ENCODE measurements around the gene ATP6V0B. TPM values are rescaled to one million over a fixed set of nuclear protein-coding genes. Genes with fewer than 3 reads are reported as not detected.

ATP6V0B gene
- total and polyA plus RNA-seq, 2 experiments from 2014 or later, result 112 to 142 TPM

GRCh38 chr1:43930949-43931275, 43.8 kb upstream of the ATP6V0B start (continued):
- TF ChIP-seq, protein P1, sequence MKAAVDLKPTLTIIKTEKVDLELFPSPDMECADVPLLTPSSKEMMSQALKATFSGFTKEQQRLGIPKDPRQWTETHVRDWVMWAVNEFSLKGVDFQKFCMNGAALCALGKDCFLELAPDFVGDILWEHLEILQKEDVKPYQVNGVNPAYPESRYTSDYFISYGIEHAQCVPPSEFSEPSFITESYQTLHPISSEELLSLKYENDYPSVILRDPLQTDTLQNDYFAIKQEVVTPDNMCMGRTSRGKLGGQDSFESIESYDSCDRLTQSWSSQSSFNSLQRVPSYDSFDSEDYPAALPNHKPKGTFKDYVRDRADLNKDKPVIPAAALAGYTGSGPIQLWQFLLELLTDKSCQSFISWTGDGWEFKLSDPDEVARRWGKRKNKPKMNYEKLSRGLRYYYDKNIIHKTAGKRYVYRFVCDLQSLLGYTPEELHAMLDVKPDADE (IDR thresholded peaks at IDR 0.05), result no peak
- TF ChIP-seq NANOG (IDR thresholded peaks at IDR 0.05; ENCODE audit: borderline replicate concordance), result no peak
- no peak for TF ChIP-seq JUNB (IDR thresholded peaks at IDR 0.05; ENCODE audit: unreplicated experiment)
- TF ChIP-seq ZNF331 (CRISPR knock-in tag; IDR thresholded peaks at IDR 0.05; ENCODE audit: low read depth), result no peak
- TF ChIP-seq EZH2 (IDR thresholded peaks at IDR 0.05; ENCODE audit: low read depth, unreplicated experiment), result no peak
- no peak for TF ChIP-seq CREB1 (CRISPR knock-in tag; IDR thresholded peaks at IDR 0.05; ENCODE audit: low read depth)
- TF ChIP-seq ZNF114 (CRISPR knock-in tag; IDR thresholded peaks at IDR 0.05), result no peak

DNA sequence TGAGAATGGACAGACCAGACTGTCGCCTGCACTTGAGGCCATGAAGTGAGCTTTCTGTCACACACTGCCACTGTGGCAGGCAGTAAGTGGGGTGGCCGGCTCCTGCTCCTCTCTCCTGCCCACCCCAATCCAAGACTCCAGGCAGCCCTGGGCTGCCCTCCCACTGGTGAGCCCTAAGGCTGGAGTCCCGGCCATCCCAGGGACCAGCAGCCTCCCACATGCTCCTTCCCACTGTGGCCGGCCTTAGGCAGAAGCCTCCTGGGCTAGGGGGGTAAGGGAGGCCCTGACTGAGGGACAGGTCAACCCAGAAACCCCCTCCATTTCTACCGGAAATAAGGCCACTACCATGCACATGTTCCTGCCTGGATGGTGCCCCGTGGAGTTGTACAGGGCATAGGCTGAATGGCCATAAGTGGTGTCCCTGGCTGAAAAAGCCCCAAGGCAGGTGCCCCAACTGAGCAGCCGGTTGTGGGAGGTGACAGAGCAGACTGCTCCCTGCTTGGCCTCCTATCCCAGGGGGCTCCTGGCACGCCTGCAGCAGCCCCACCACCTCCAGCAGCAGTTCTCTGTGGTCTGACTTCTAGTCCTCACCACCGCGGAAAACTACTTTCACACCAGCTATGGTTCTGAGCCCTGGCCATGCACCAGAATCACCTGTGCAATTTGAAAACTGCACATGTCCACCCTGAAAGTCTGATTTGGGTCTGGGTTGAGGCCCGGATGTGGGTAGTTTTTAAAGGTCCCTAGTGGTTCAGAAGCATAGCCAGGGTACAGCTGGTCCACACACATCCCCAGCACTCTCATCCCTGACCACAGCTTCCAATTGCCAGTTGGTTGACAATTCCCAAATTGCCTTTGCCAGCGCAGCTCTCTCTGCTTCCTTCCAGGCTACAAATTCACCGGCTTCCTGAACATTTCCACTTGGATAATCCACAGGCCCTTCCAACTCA, 42.8 kb upstream of the ATP6V0B start:
- H3K4me1 Mint-ChIP-seq, result peaks cover 40% of the 10 kb centered on the region
- Histone ChIP-seq H3K27me3 (ENCODE audit: insufficient read depth) (peaks cover 8% of the 10 kb centered on the region), H3K4me3 (no peak overlapping the region), H4K20me1 (replicated peaks; ENCODE audit: insufficient read depth) (0 out of 2 replicates have a peak, but pooled peaks cover 1% of the 10 kb centered on the region), H3K79me2 (replicated peaks; ENCODE audit: insufficient read depth) (0 out of 2 replicates have a peak, but pooled peaks cover 1% of the 10 kb centered on the region), H3K4me1 (ENCODE audit: insufficient read depth) (peaks cover 30% of the 10 kb centered on the region), H2AFZ (no peak overlapping the region), H3K36me3 (ENCODE audit: insufficient read depth) (no peaks in the 10 kb centered on the region), H3F3A (replicated peaks; ENCODE audit: low read depth) (peaks cover 23% of the 10 kb centered on the region), H3K9me2 (ENCODE audit: insufficient read depth) (no peaks in the 10 kb centered on the region), H3K27ac (ENCODE audit: low read depth) (no peak overlapping the region), H3K4me2 (peak overlapping the region; percentile 97; the same call in 1 of the 2 replicates)
- no peak overlapping the region for H3K27ac Mint-ChIP-seq
- DNase-seq (ENCODE audit: low spot score) (no peak), ATAC-seq (no peak)
- H3K9me3 Mint-ChIP-seq, result no peaks in the 10 kb centered on the region
- TF ChIP-seq CREB1 (CRISPR knock-in tag; IDR thresholded peaks at IDR 0.05; ENCODE audit: low read depth) (no peak), EZH2phosphoT487 (IDR thresholded peaks at IDR 0.05; ENCODE audit: unreplicated experiment) (no peak), POLR2AphosphoS5 (IDR thresholded peaks at IDR 0.05; ENCODE audit: low read depth) (no peak), STAT1 (IDR thresholded peaks at IDR 0.05; ENCODE audit: unreplicated experiment) (no peak), JUNB (IDR thresholded peaks at IDR 0.05; ENCODE audit: unreplicated experiment) (no peak), EZH2 (IDR thresholded peaks at IDR 0.05; ENCODE audit: low read depth, unreplicated experiment) (no peak), ZNF114 (CRISPR knock-in tag; IDR thresholded peaks at IDR 0.05) (no peak), NANOG (IDR thresholded peaks at IDR 0.05; ENCODE audit: borderline replicate concordance) (no peak), CTCF (conservative IDR thresholded peaks at IDR 0.05; ENCODE audit: low read depth in 2 of 2) (no peak)
- H3K4me3 Mint-ChIP-seq, result peak overlapping the region; percentile 81; the same call in 2 of the 3 replicates
- peaks cover 33% of the 10 kb centered on the region for H3K27me3 Mint-ChIP-seq (ENCODE audit: insufficient read depth, low read depth, poor library complexity)
- H3K36me3 Mint-ChIP-seq (ENCODE audit: low read depth), result no peaks in the 10 kb centered on the region; the same call in 2 of the 3 replicates
